SU-DHL-6 (cell line): ENCODE data around the gene KRTAP22-1.

ENCODE experiments used
- EZH2phosphoT487 ChIP-seq: fragments of 200-600 bp; sonication (generic), shearing (Covaris generic); conservative IDR thresholded peaks from 2 replicates; pipeline ENCODE4 v1.6.1; 2018; ENCODE audit warnings: mild to moderate bottlenecking, antibody characterized with exemption, low read length, moderate library complexity, mixed read lengths
- TF ChIP-seq, protein P1 (sequence below): fragments of 200-600 bp; sonication (generic); IDR thresholded peaks from one replicate; pipeline ENCODE4 v1.5.1; 2017; ENCODE audit warnings: antibody characterized with exemption, mild to moderate bottlenecking, low read length, moderate library complexity; ENCODE audit not compliant: insufficient read depth, poor library complexity, severe bottlenecking

DNA sequence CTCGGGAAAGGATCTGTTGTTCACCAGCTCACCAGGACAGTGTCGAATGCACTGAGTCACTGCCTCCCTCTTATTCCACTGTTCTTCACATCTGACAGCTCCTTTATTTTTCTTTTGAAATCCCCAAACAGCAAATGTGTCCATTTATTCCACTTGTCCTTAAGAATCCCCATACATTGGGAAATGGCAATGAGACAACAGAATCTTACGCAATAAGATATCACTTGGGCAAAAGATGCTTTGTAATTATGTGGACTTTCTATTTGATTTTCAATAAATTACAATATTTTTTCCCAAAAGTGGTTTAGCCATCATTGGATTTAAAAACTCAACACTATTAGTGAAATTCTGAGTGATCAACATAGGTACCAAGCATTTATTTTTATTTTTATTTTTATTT is 37.8 kb downstream of the KRTAP22-1 start:
- TF ChIP-seq, protein P1, sequence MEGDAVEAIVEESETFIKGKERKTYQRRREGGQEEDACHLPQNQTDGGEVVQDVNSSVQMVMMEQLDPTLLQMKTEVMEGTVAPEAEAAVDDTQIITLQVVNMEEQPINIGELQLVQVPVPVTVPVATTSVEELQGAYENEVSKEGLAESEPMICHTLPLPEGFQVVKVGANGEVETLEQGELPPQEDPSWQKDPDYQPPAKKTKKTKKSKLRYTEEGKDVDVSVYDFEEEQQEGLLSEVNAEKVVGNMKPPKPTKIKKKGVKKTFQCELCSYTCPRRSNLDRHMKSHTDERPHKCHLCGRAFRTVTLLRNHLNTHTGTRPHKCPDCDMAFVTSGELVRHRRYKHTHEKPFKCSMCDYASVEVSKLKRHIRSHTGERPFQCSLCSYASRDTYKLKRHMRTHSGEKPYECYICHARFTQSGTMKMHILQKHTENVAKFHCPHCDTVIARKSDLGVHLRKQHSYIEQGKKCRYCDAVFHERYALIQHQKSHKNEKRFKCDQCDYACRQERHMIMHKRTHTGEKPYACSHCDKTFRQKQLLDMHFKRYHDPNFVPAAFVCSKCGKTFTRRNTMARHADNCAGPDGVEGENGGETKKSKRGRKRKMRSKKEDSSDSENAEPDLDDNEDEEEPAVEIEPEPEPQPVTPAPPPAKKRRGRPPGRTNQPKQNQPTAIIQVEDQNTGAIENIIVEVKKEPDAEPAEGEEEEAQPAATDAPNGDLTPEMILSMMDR: no peak
- TF ChIP-seq EZH2phosphoT487: no peak
